Measurements from ENCODE around the gene IFT22. TPM values are rescaled to one million over a fixed set of nuclear protein-coding genes. Genes with fewer than 3 reads are reported as not detected.

Gene IFT22
- polyA plus RNA-seq, 1 of the 3 experiments (the other 2 are of a cell fraction): 66.7 TPM

GRCh38 chr7:101365956-101366355 is 44.3 kb upstream of the IFT22 start:
- CTCF ChIA-PET: interaction anchor here (1.0 to 3.1 kb wide), 6 partner anchors 24 to 149 kb away, joined by 3 to 20 read pairs (median 3); no protein-coding TSS in a partner anchor
- H3K36me3 ChIP-seq (replicated peaks in 1 of 2; ENCODE audit: control insufficient read depth in 1 of 2, insufficient read depth in 2 of 2, low read length in 1 of 2): no peaks in the 10 kb centered on the region
- H3K79me2 ChIP-seq (ENCODE audit: insufficient read depth): no peaks in the 10 kb centered on the region
- H3K4me1 ChIP-seq (ENCODE audit: control insufficient read depth in 1 of 2, insufficient read depth in 2 of 2, low read depth in 1 of 2, low read length in 1 of 2): peaks cover 0 to 4% of the 10 kb centered on the region in 2 experiments; a peak in 1 of 4 replicates
- POLR2A ChIA-PET: no interaction called here
- no peak overlapping the region for H3K27ac ChIP-seq (ENCODE audit: low read depth in 2 of 2, low read length in 1 of 2)
- DNase-seq: no peak
- H3F3A ChIP-seq (replicated peaks; ENCODE audit: insufficient read depth): no peaks in the 10 kb centered on the region
- H3K9me2 ChIP-seq: no peaks in the 10 kb centered on the region
- no peak for TF ChIP-seq YY1 (IDR thresholded peaks at IDR 0.05; ENCODE audit: low read depth)
- TF ChIP-seq TAF1 (IDR thresholded peaks at IDR 0.05; ENCODE audit: borderline replicate concordance, low read depth, low read length): no peak
- TF ChIP-seq SMC3 (IDR thresholded peaks at IDR 0.05; ENCODE audit: low read depth, low read length): no peak
- TF ChIP-seq MXI1 (IDR thresholded peaks at IDR 0.05; ENCODE audit: low read depth, low read length): no peak
- no peak for TF ChIP-seq FOXM1 (IDR thresholded peaks at IDR 0.05; ENCODE audit: low read depth)
- no peak for TF ChIP-seq GATA2 (CRISPR knock-in tag; IDR thresholded peaks at IDR 0.05)
- TF ChIP-seq POLR2AphosphoS5 (IDR thresholded peaks at IDR 0.05; ENCODE audit: low read depth, low read length): no peak
- TF ChIP-seq RFX5 (IDR thresholded peaks at IDR 0.05; ENCODE audit: low read length): no peak
- no peak for TF ChIP-seq FOXJ3 (CRISPR knock-in tag; IDR thresholded peaks at IDR 0.05)
- no peak for TF ChIP-seq CHD2 (IDR thresholded peaks at IDR 0.05; ENCODE audit: low read length, partially characterized antibody)
- no peak for TF ChIP-seq JUND (IDR thresholded peaks at IDR 0.05)
- H3K27me3 ChIP-seq (ENCODE audit: insufficient read depth): peaks cover 16% of the 10 kb centered on the region
- no peaks in the 10 kb centered on the region for H3K9me3 ChIP-seq
- H3K4me2 ChIP-seq: no peak overlapping the region
- no peak overlapping the region for H3K4me3 ChIP-seq (ENCODE audit: low read depth in 2 of 2, low read length in 1 of 2)
- H3K9ac ChIP-seq: no peak overlapping the region
- no peak overlapping the region for H2AFZ ChIP-seq (ENCODE audit: low read depth)
- WGBS (ENCODE audit: low lambda C conversion rate): 90% methylated on average over 2 of the region's 2 CpGs
- H4K20me1 ChIP-seq (ENCODE audit: insufficient read depth): no peaks in the 10 kb centered on the region

- 8% methylated on average over 27 of the region's 52 CpGs for WGBS (ENCODE audit: low lambda C conversion rate)
- no peaks in the 10 kb centered on the region for H4K20me1 ChIP-seq (ENCODE audit: insufficient read depth)
- no peaks in the 10 kb centered on the region for H3K9me3 ChIP-seq
- CTCF ChIA-PET: interaction anchor here (0.6 to 5.7 kb wide), 54 partner anchors 8 to 321 kb away, joined by 3 to 95 read pairs (median 6); partner anchors contain the start of genes PLOD3 and ZNHIT1
- peak overlapping the region; percentile 92 for H2AFZ ChIP-seq (ENCODE audit: low read depth)
- no peaks in the 10 kb centered on the region for H3F3A ChIP-seq (replicated peaks; ENCODE audit: insufficient read depth)
- H3K79me2 ChIP-seq (ENCODE audit: insufficient read depth): no peaks in the 10 kb centered on the region
- peak overlapping the region in 1 of 2 experiments; percentile 9; a peak in 1 of 4 replicates for H3K27ac ChIP-seq (ENCODE audit: low read depth in 2 of 2, low read length in 1 of 2)
- POLR2A ChIA-PET: interaction anchor here (0.5 kb wide), 1 partner anchor 49 kb away, joined by 3 read pairs; no protein-coding TSS in a partner anchor
- H3K36me3 ChIP-seq (replicated peaks in 1 of 2; ENCODE audit: control insufficient read depth in 1 of 2, insufficient read depth in 2 of 2, low read length in 1 of 2): no peaks in the 10 kb centered on the region
- peaks cover 11% of the 10 kb centered on the region for H3K27me3 ChIP-seq (ENCODE audit: insufficient read depth)
- H3K4me2 ChIP-seq: peak overlapping the region; percentile 97
- no peak overlapping the region for H3K9ac ChIP-seq
- DNase-seq: peak; percentile 98
- H3K4me3 ChIP-seq (ENCODE audit: low read depth in 2 of 2, low read length in 1 of 2): peak overlapping the region; percentile 56 to 70
- no peaks in the 10 kb centered on the region for H3K9me2 ChIP-seq
- peaks cover 0 to 4% of the 10 kb centered on the region in 2 experiments; a peak in 1 of 4 replicates for H3K4me1 ChIP-seq (ENCODE audit: control insufficient read depth in 1 of 2, insufficient read depth in 2 of 2, low read depth in 1 of 2, low read length in 1 of 2)
- TF ChIP-seq MAX (IDR thresholded peaks at IDR 0.05; ENCODE audit: low read depth): no peak
- TF ChIP-seq TAF1 (IDR thresholded peaks at IDR 0.05; ENCODE audit: borderline replicate concordance, low read depth, low read length): no peak
- TF ChIP-seq GABPA (IDR thresholded peaks at IDR 0.05; ENCODE audit: low read depth): no peak
- peak; percentile 91 for TF ChIP-seq RAD21 (IDR thresholded peaks at IDR 0.05; ENCODE audit: low read length)
- TF ChIP-seq JUND (IDR thresholded peaks at IDR 0.05): no peak
- TF ChIP-seq PBX3 (IDR thresholded peaks at IDR 0.05): no peak
- TF ChIP-seq REST (IDR thresholded peaks at IDR 0.05; ENCODE audit: low read depth, low read length): no peak
- no peak for TF ChIP-seq RXRA (IDR thresholded peaks at IDR 0.05; ENCODE audit: borderline replicate concordance, low read depth)
- TF ChIP-seq RFX5 (IDR thresholded peaks at IDR 0.05; ENCODE audit: low read length): 0 out of 2 replicates have a peak, but pooled peaks have one; percentile 27
- TF ChIP-seq TCF12 (IDR thresholded peaks at IDR 0.05): no peak
- no peak for TF ChIP-seq POLR2AphosphoS5 (IDR thresholded peaks at IDR 0.05; ENCODE audit: low read depth, low read length)
- no peak for TF ChIP-seq IRF3 (IDR thresholded peaks at IDR 0.05; ENCODE audit: low read depth, low read length)
- no peak for TF ChIP-seq USF1 (IDR thresholded peaks at IDR 0.05; ENCODE audit: borderline replicate concordance, low read depth)
- no peak for TF ChIP-seq EP300 (IDR thresholded peaks at IDR 0.05; ENCODE audit: borderline replicate concordance in 1 of 2, low read depth in 1 of 2, low read length in 1 of 2)
- TF ChIP-seq FOXM1 (IDR thresholded peaks at IDR 0.05; ENCODE audit: low read depth): no peak
These were observed 42.2 kb upstream of the IFT22 start for GRCh38 chr7:101363734-101364374.

All from SK-N-SH (cell line).